Retinal pigment epithelial cell (primary cell): ENCODE data around the gene JMJD6.
"Not testable (repeated sequence)": the region's sequence is repeated elsewhere in the genome, so short reads cannot be mapped to it uniquely, and the experiment has no call there.

Experiments
- DNase-seq: peaks from one replicate; pipeline ENCODE4 v3.0.0-alpha.2; 2010; ENCODE audit warnings: low read depth
- H3K4me3 ChIP-seq: 2 replicates; pipeline ENCODE4 v1.5.1; 2011; ENCODE audit warnings: mild to moderate bottlenecking, low read length, control low read depth, moderate library complexity
- CTCF ChIP-seq: conservative IDR thresholded peaks from 2 replicates; pipeline ENCODE4 v1.5.1; 2011; ENCODE audit warnings: low read depth, low read length, control low read depth, inconsistent platforms

The JMJD6 gene

GRCh38 chr17:76727745-76728456 is 1.5 kb upstream of the JMJD6 start:
- peak overlapping the region; percentile 80 for H3K4me3 ChIP-seq
- TF ChIP-seq CTCF, result no peak
- DNase-seq, result no peak

GRCh38 chr17:76726776-76727718 is 641 bp upstream of the JMJD6 start, which contains the start of gene METTL23:
METTL23 (plus strand) TSS chr17:76726839; CDS start chr17:76729711, 2,872 bp downstream.
- TF ChIP-seq CTCF, result peak; percentile 73
- DNase-seq, result no peak
- H3K4me3 ChIP-seq, result peak within 1 kb of the TSS; percentile 80

- no peak for DNase-seq
- TF ChIP-seq CTCF, result no peak
- H3K4me3 ChIP-seq, result peak overlapping the region; percentile 80
Measured at GRCh38 chr17:76725580-76726230, 701 bp downstream of the JMJD6 start.

GRCh38 chr17:76723812-76724211 is 2.6 kb downstream of the JMJD6 start:
- no peak for DNase-seq
- H3K4me3 ChIP-seq, result no peak overlapping the region
- no peak for TF ChIP-seq CTCF

- DNase-seq, result not testable (repeated sequence)
Measured at GRCh38 chr17:76722977-76723376, 3.4 kb downstream of the JMJD6 start.

GRCh38 chr17:76722279-76722678 is 4.1 kb downstream of the JMJD6 start:
- DNase-seq, result no peak
- no peak overlapping the region for H3K4me3 ChIP-seq
- no peak for TF ChIP-seq CTCF

More at GRCh38 chr17:76722977-76723376, 3.4 kb downstream of the JMJD6 start:
- not testable (repeated sequence) for H3K4me3 ChIP-seq

GRCh38 chr17:76721463-76721862 is 4.9 kb downstream of the JMJD6 start:
- no peak for TF ChIP-seq CTCF
- no peak overlapping the region for H3K4me3 ChIP-seq
- DNase-seq, result no peak
